ENCODE results near the gene SLC35D2.

GRCh38 chr9:96411129-96411838, 27.8 kb upstream of the SLC35D2 start:
- no peak for TF ChIP-seq CTCF (IDR thresholded peaks at IDR 0.05 in 2 of 3, conservative IDR thresholded peaks at IDR 0.05 in 1 of 3; ENCODE audit: borderline replicate concordance in 1 of 3, insufficient read depth in 1 of 3, low read depth in 2 of 3, low read length in 2 of 3)
- no peak for TF ChIP-seq POLR2A (IDR thresholded peaks at IDR 0.05; ENCODE audit: borderline replicate concordance, extremely low read depth, insufficient read depth, insufficient read length)
